GM19099 (cell line): ENCODE results near the gene EPB41L5.

Source experiments
- POLR2A ChIP-seq: IDR thresholded peaks from 3 replicates; pipeline ENCODE4 v1.6.1; 2011; ENCODE audit warnings: low read depth; ENCODE audit not compliant: insufficient read length; ENCODE audit errors: extremely low read depth

Gene EPB41L5

GRCh38 chr2:120118018-120118417 is 105.1 kb downstream of the EPB41L5 start:
- TF ChIP-seq POLR2A, result no peak

- no peak for TF ChIP-seq POLR2A
These were observed 105.6 kb downstream of the EPB41L5 start for GRCh38 chr2:120118471-120118870.

- TF ChIP-seq POLR2A, result no peak
These were observed 110.2 kb downstream of the EPB41L5 start for GRCh38 chr2:120123090-120123489.

DNA sequence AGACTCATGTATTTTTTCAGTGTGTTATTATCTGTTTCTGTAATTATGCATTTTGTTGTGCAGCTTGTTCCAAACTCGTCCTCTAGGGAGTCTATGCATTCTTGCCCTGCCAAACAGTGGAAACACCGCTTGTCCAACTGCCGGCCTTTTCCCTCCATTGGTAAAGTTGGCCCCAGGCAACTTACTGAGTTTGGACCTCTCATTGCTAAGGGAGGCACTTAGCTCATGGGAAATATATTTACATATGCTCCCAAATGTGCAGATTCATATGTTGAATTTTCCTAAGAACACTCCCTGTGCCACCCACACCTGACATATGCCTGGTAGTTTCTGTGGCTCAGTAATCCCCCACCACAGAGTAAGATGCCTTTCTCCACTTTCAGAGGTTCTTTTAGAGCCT is 112.3 kb downstream of the EPB41L5 start:
- TF ChIP-seq POLR2A, result no peak

DNA sequence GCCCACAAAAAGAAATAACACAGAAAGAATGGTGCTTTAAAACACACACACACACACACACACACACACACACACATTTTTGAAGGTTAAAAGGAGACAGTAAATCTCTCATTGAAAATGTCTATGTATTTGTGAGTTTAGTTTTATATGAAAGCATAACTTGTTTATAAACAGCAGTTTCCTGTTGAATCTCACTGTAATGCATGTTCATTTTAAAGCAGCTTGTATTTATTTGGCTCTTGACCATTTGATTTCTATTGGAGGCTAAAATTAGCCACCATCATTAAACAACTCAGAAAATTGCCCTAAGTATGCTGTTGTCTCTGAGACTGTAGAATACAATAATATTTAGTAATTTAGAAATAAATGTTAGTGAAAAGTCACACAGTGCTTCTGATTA is 115.3 kb downstream of the EPB41L5 start:
- no peak for TF ChIP-seq POLR2A

- TF ChIP-seq POLR2A, result no peak
These were observed 119.3 kb downstream of the EPB41L5 start for GRCh38 chr2:120132190-120132589.

GRCh38 chr2:120132691-120133090 is 119.8 kb downstream of the EPB41L5 start:
- no peak for TF ChIP-seq POLR2A

DNA sequence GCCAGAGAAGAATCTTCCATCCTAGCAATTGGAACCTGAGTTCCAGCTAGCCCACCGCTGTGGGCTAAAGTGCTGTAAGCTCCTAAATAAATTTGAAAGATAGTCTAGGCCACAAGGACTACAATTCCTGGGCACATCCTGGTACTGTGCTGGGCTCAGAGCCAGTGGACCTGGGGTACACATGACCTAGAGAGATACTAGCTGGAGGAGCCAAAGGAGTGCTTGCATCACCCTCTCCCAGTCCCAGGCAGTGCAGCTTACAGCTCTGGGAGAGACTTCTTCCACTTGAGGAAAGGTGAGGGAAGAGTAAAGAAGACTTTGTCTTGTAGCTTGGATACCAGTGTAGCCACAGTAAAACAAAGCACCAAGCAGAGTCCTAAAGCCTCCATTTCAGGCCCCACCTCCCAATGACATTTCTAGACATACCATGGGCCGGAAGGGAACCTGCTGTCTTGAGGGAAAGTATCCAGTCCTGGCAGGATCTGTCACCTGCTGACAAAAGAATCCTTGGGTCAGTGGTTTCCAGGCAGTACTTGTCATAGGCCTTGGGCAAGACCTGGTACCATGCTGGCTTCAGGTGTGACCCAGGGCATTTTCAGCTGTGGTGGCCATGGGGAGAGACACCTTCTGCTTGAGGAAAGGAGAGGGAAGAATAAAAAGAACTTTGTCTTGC is 120.8 kb downstream of the EPB41L5 start:
- no peak for TF ChIP-seq POLR2A

GRCh38 chr2:120134263-120134662 is 121.4 kb downstream of the EPB41L5 start:
- no peak for TF ChIP-seq POLR2A

DNA sequence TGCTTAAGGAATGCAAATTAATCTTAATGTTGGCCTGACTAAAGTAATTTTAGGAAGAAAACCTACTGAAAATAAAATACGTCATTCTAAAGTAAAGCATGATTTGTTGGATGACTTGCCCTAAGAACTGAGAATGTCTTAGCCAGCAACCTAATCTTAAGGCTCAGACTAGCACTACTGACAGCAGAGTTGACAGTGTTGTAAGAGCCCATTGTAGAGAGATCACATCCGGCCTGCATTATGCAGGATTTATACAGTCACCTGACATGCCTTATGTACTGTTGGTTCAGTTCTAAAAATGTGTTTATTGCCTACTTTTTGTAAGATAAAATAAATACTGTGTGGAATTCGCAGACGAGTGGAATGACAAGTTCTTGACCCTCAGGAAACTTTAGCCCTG is 128.0 kb downstream of the EPB41L5 start:
- TF ChIP-seq POLR2A, result no peak

DNA sequence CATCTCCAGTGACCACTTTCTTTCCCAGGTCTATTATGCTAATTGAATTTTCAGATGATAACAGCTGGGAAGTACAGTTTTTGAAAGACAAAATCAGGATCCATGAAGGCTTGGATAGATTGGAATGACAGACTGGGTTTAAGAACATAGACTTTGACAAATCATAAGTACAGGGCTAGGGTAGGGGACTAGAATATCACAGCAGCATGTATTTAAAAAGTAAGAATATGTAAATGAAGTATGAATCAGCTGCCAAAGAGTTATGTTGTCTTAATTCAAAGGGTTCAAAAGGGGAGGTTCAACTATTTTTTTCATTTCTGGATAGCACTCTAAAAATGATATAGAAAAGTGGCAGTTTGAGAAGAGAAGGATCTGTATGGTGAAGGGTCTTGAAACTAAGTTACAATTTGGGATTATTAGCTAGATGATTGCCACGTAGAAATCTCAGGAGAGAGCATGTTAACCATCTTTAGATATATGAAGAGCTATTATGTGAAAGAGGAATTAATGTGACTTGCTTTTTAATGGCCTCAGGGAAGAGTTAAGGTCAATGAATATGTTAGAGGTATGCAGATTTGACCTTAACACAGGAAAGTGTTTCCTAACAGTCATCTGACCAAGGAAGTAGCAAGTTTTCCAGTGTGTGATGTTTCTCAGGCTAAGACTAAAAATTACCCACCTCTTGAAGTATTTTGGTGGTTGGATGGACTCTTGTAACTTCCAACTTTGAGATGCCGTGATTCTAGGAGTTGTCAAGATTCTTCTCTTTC is 128.6 kb downstream of the EPB41L5 start:
- no peak for TF ChIP-seq POLR2A

- no peak for TF ChIP-seq POLR2A
These were observed 129.8 kb downstream of the EPB41L5 start for GRCh38 chr2:120142528-120143219.

DNA sequence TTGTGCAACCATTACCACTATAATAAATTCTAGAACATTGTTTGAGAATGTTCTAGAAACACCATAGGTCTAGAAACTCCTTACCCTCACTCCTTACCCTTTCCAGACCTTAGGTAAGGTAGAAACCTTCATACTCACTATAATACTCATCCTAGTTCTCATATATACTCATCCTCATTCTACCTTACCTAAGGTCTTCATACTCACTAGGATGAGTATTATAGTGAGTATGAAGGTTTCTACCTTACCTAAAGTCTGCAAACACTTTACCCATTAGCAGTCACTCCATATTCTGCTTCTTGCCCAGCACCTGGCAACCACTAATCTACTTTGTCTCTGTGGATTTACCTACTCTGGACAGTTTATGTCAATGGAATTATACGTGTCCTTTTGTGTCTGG is 135.4 kb downstream of the EPB41L5 start:
- TF ChIP-seq POLR2A, result no peak

DNA sequence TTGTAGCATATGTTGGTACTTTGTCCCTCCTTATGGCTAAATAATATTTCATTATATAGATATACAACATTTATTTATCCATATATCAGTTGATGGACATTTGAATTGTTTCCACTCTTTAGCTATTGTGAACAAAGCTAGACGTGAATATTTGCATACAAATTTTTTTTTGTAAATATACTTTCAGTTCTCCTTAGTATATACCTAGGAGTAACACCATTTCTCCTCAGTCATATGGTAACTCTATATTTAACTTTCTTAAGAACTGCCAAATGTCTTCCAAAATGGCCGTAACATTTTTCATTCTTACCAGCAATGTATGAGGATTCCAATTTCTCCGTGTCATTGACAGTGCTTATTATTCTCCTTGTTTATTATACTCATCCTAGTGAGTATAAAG is 135.8 kb downstream of the EPB41L5 start:
- TF ChIP-seq POLR2A, result no peak

DNA sequence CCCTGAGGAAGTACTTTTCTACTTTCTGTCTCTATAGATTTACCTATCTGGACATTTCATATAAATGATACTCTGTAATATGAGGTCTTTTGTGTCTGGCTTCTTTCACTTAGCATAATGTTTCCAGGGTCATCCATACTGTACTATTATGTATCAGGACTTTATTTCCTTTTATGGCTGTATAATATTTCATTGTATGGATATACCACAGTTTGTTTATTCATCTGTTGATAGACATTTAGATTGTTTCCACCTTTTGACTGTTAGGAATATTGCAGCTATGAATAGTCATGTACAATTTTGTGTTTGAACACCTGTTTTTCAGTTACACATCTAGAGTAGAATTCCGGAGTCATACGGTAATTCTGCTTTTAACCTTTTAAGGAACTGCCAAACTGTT is 136.5 kb downstream of the EPB41L5 start:
- TF ChIP-seq POLR2A, result no peak

GRCh38 chr2:120150040-120150482 is 137.2 kb downstream of the EPB41L5 start:
- no peak for TF ChIP-seq POLR2A
